Fibroblast of lung (primary cell): ENCODE measurements around the gene PID1.

Experiments
- EZH2 ChIP-seq: IDR thresholded peaks from 2 replicates; pipeline ENCODE4 v1.5.1; 2012; ENCODE audit warnings: low read length, control low read depth, mild to moderate bottlenecking; ENCODE audit errors: missing control alignments
- TF ChIP-seq, protein P1 (sequence below), 2 donors: IDR thresholded peaks in 1 of 2; conservative IDR thresholded peaks in 1 of 2; 1 replicate in 1 of 2; 2 replicates in 1 of 2; pipeline ENCODE4 v1.5.1; 2011 to 2012; ENCODE audit warnings: low read length in 2 of 2, control low read depth in 1 of 2, inconsistent platforms in 1 of 2, low read depth in 1 of 2, mild to moderate bottlenecking in 1 of 2

- TF ChIP-seq, protein P1, sequence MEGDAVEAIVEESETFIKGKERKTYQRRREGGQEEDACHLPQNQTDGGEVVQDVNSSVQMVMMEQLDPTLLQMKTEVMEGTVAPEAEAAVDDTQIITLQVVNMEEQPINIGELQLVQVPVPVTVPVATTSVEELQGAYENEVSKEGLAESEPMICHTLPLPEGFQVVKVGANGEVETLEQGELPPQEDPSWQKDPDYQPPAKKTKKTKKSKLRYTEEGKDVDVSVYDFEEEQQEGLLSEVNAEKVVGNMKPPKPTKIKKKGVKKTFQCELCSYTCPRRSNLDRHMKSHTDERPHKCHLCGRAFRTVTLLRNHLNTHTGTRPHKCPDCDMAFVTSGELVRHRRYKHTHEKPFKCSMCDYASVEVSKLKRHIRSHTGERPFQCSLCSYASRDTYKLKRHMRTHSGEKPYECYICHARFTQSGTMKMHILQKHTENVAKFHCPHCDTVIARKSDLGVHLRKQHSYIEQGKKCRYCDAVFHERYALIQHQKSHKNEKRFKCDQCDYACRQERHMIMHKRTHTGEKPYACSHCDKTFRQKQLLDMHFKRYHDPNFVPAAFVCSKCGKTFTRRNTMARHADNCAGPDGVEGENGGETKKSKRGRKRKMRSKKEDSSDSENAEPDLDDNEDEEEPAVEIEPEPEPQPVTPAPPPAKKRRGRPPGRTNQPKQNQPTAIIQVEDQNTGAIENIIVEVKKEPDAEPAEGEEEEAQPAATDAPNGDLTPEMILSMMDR (conservative IDR thresholded peaks at IDR 0.05 in 1 of 2, IDR thresholded peaks at IDR 0.05 in 1 of 2; ENCODE audit: low read depth in 1 of 2, low read length in 2 of 2): no peak
- TF ChIP-seq EZH2: no peak
Measured at GRCh38 chr2:229199267-229199666, 71.8 kb downstream of the PID1 start.
